ENCODE measurements around the gene C22orf42.
A peak's percentile ranks its signal among the peaks of the same experiment; 100 is the strongest.
"Not testable (repeated sequence)": the region's sequence is repeated elsewhere in the genome, so short reads cannot be mapped to it uniquely, and the experiment has no call there.

C22orf42 gene

DNA sequence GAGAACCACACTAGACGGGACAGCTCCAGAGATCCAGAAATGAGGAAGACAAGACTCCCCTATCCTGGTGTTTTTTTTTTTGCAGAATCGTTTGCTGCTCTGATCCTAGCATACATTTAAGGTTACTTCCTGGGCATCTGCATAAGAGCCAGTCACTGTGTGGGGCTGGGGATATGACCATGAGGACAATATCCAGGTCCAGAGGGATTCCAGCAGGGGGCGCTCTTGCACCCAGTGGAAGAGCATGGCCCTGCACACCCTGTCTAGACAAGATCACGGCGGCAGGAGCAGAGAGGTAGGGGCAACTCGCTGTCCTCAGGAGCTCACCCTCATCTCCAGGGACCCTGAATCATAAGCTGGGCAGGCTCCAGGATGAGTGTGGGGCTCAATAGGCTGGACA is 18.4 kb downstream of the C22orf42 start:
- DNase-seq (ENCODE audit: low read depth); H3K4me3 ChIP-seq (ENCODE audit: low read depth, low read length): not testable (repeated sequence)

DNA sequence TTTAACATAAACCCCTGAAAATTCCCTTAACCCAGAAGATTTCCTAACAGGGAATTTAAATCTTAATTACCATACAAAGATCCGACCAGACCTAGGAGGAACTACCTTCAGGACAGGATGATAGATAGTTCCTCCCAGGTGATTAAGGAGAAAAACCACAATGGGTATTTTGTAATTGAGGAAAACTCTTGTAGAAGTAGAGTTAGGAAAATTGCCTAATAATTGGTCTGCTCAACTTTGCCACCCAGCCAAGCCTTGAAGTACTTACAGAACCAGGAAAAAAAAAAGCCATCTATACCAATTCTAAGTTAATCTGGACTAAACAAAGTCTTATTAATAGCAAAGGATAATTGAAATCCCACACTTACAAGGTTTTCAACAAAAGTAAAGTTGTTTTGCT is 20.5 kb downstream of the C22orf42 start:
- DNase-seq (ENCODE audit: low read depth); H3K4me3 ChIP-seq (ENCODE audit: low read depth, low read length): not testable (repeated sequence)

DNA sequence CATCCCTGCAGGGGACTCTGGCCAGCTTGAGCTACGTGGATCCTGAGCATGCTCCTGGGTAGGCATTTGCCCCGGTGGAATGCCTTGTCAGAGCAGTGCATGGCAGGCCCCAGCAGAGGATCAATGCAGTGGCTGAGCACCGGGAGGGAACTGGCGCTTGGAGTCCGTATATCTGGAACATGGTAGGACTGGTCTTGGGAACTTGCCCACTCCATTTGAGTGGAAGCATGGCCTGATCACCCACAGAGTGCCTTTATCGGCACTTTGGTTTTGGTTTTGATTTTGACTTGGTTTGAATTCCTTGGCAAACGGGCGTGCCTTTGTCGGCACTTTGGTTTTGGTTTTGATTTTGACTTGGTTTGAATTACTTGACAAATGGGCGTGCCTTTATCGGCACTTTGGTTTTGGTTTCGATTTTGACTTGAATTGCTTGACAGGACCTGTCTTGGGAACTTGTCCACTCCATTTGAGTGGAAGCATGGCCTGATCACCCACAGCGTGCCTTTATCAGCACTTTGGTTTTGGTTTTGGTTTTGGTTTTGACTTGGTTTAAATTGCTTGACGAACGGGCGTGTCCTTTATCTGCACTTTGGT is 21.3 kb downstream of the C22orf42 start:
- DNase-seq (ENCODE audit: low read depth); H3K4me3 ChIP-seq (ENCODE audit: low read depth, low read length): not testable (repeated sequence)

DNA sequence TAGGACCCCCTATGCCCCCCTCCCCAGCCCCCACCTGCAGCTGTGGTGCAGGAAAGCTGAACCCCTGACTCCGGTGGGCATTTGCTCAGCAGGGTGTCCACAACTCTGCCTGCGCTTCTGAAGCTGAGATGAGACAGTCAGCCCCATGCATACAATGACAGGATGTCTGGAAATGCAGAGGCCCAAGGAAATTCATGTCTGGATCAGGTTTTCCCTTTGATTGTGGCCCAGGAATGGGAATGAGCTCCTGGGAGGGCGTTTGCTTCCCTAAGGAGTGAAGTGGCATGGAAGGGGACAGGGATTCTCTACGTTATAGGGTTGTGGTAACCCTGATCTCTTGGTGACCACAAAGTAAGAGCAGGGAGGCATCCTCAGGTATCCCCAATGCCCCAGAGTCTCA is 22.2 kb downstream of the C22orf42 start:
- not testable (repeated sequence) for DNase-seq (ENCODE audit: low read depth); H3K4me3 ChIP-seq (ENCODE audit: low read depth, low read length)

DNA sequence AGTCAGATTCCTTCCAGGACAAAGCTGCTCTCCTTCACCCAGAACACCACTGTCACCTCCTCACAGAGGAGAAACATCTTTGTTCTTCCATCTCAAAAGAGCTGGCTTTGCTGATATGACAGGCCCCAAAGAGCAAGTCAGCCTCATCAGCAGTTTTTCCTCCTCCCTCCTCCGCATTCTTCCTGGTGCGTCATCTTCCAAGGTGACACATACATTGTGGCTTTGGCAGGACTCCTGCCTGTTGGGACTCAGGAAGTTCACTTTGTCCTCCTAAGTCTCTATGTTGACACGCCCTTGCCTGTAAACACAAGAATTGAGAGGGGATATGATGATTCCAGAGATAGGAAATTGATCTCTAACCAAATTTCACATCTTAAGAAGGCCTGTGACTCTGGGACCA is 23.1 kb downstream of the C22orf42 start:
- peak; percentile 7 for DNase-seq (ENCODE audit: low read depth)
- not testable (repeated sequence) for H3K4me3 ChIP-seq (ENCODE audit: low read depth, low read length)

DNA sequence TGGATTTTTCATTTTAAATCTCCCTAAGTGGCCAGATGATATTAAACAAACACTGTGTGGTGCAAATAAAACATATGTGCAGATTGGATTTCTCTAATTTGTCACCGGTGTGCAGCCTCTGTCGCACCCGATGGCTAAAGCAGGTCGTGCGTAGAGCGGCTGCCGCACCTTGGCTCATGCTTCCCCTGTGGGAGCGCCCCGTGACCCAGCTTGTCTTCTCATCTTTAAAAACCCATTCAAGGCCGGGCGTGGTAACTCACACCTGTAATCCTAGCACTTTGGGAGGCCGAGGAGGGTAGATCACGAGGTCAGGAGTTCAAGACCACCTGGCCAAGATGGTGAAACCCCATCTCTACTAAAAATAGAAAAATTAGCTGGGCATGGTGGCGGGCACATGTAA is 24.3 kb downstream of the C22orf42 start:
- not testable (repeated sequence) for H3K4me3 ChIP-seq (ENCODE audit: low read depth, low read length); DNase-seq (ENCODE audit: low read depth)

DNA sequence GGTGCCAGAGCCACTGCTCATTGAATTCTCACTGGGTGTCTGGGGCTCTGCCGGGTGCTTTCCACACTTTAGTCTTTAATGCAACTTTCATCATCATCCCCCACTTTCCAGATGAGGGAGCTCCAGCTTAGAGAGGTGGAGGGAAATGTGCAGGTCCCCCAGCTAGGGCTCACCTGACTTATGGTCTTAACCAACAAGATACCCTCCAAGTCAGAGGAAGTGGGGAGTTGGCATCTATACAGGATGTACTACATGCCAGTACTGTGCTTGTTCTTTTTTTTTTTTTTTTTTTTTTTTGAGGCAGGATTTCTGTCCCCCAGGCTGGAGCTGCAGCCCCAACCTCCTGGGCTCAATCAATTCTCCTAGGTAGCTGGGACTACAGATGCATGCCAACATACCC is 26.3 kb downstream of the C22orf42 start:
- no peak overlapping the region for H3K4me3 ChIP-seq (ENCODE audit: low read depth, low read length)
- DNase-seq (ENCODE audit: low read depth): no peak

DNA sequence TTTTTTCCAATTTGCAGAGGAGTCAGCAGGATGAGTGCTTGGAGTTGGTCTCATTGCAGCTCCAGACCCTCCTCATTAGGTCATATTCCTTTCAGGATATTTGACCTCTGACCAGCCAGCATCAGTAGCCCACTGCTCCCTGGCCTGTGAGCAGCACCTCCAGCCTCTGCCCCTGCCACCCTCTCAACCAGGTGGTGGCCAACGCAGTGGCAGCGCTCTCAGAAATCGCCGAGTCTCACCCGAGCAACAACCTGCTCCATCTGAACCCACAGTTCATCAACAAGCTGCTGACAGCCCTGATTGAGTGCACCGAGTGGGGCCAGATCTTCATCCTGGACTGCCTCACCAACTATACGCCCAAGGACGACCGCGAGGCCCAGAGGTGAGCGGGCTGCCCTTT is 27.0 kb downstream of the C22orf42 start:
- no peak for DNase-seq (ENCODE audit: low read depth)
- H3K4me3 ChIP-seq (ENCODE audit: low read depth, low read length): no peak overlapping the region

DNA sequence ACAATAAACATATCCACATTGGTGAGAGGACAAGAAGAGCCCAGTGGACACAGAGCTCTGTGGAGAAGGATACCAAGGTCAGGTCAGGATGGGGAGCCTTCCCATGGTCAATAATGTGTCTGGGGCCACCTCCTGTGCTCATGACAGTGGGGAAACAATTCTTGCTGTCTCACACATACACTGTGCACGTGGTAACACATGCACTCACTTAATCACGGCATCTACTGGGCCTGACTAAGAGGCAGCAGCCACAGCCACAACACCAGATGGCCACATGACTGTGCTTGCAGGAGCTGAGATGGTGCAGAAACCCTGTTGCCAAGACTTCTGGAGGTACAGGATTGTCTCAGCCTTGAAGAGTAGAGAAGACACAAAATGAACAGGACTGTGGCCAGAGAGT is 28.6 kb downstream of the C22orf42 start:
- H3K4me3 ChIP-seq (ENCODE audit: low read depth, low read length): no peak overlapping the region
- no peak for DNase-seq (ENCODE audit: low read depth)

DNA sequence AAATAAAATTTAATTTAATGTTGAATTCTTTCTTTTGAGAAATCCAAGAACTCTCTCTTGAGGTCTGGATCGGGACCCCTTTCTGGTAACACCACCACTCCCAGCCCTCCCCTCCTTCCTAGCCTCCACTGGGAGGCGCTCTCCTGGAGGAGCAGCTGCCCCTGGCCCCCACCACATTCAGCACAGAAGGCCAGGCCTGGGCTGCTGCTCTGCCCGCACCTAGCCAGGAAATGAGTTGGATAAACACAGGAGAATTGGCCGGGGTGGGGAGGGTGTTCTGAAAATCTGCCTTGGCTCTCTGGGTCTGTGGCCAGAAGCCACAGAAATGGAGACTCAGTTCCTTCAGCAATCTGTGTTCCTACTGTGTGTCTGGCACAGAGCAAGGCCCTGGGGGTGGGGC is 31.2 kb downstream of the C22orf42 start:
- no peak for DNase-seq (ENCODE audit: low read depth)
- no peak overlapping the region for H3K4me3 ChIP-seq (ENCODE audit: low read depth, low read length)

DNA sequence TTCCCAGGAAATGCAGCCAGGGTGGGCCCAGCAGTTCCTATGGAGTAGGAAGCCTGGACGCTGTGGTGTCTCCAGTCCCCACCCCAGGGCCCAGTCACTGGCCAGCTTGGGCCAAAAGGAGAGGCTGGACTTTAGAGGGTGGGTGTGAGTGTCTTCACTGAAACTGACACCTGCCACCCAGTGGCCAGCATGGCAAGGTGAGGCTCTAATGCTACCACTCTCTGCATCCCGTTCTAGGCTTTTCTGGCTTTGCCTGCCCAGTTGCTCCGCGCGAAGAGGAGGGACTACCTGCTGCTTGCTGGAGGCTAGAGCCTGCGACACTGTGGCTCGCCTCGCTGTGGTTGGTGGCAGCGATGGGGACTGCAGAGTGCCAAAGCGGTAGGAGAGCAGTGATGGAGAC is 35.4 kb downstream of the C22orf42 start:
- DNase-seq (ENCODE audit: low read depth): no peak
- H3K4me3 ChIP-seq (ENCODE audit: low read depth, low read length): no peak overlapping the region

DNA sequence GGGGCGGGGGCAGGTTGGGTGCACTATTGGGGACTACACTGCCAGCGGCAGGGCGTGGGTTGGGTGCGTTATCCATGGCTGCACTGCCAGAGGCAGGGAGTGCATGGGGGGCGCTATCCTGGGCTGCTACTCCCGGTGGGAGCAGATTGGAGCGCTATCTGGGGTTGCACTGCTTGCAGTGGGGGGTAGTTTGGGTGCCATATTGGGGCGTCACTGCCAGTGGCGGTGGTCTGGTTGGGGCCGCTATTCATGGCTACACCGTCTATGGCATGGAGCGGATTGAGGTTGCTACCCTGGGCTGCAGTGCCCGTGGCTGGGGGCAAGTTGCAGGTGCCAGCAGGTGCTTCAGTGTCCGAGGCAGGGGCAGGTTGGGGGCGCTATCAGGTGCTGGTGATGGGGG is 36.2 kb downstream of the C22orf42 start:
- DNase-seq (ENCODE audit: low read depth): no peak
- H3K4me3 ChIP-seq (ENCODE audit: low read depth, low read length): no peak overlapping the region

DNA sequence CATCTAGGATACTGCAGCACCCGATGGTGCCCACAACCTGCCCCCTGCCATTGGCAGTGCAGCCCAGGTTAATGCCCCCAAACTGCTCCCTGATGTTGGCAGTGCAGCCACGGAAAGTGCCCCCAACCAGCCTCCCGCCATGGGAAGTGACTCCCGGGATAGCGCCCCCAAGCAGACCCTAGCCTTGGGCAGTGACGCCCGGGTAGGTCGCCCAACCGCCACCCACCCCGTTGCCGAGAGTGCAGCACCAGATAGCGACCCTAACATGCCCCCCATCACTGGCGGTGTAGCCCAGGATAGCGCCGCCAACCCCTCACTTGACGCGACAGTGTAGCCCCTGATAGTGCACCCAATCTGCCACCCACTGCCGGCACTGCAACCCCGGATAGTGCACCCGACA is 38.5 kb downstream of the C22orf42 start:
- no peak for DNase-seq (ENCODE audit: low read depth)
- H3K4me3 ChIP-seq (ENCODE audit: low read depth, low read length): no peak overlapping the region

DNA sequence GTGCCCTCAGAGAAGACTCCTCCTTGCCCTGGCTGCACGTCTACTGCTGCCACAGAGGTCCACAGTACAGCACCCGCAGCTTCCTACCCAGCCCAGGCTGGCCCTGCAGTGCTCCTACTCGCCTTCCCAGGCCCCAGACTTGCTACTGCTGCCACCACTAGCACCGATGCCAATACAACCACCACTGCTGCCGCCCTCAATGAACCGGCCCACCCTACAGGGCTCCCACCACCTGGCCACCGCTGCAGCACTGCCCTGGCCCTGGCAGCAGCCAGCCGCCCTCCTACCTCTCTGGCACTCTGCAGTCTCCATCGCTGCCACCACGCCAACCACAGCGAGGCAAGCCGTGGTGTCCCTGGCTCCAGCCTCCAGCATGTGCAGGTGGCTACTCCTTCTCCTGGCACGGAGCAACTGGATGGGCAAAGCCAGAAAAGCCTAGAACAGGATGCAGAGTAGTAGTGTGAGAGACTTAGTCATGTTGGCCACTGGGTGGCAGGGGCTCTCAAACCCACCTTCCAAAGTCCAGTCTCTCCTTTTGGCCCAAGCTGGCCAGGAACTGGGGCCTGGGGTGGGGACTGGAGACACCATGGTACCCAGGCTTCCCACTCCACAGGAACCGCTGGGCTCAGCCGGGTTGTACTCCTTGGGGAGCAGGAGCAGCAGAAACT is 39.4 kb downstream of the C22orf42 start:
- DNase-seq (ENCODE audit: low read depth): no peak
- H3K4me3 ChIP-seq (ENCODE audit: low read depth, low read length): no peak overlapping the region

DNA sequence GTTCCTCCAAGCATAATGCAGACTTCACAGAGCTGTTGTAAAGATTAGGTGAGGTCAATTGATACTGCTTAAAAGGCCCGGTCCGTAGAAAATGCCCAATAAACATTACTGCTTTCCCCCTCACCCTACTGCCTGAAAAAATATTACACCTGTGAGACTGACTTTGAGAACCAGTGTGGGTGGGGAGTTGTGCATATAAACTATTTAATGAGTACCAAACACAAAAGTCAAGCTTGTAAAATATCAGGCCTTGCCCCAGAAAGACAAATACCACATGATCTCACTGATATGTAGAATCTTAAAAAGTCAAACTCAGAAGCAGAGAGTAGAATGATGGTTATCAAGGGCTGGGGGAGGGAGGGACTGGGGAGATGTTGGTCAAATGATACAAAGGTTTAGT is 46.7 kb downstream of the C22orf42 start:
- DNase-seq (ENCODE audit: low read depth): no peak
- H3K4me3 ChIP-seq (ENCODE audit: low read depth, low read length): no peak overlapping the region

DNA sequence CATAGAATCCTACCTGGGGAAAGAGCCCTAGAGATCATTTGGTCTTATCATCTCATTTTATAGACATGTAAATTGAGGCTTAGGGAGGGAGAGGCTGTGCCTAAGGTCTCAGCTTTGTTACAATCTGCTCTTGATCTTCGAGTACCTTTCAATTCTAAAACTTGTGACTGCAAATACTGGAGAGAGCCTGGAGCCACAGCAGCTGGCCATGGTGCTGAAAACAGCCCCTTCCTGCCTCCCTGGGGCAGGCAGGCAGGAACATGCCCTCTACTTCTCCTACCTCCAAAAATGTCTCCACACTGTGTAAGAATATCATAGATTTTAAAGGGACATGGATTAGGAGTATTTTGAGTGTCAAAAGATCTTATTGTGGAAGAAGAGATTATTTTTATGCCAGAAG is 52.2 kb downstream of the C22orf42 start:
- no peak overlapping the region for H3K4me3 ChIP-seq (ENCODE audit: low read depth, low read length)
- DNase-seq (ENCODE audit: low read depth): no peak

DNA sequence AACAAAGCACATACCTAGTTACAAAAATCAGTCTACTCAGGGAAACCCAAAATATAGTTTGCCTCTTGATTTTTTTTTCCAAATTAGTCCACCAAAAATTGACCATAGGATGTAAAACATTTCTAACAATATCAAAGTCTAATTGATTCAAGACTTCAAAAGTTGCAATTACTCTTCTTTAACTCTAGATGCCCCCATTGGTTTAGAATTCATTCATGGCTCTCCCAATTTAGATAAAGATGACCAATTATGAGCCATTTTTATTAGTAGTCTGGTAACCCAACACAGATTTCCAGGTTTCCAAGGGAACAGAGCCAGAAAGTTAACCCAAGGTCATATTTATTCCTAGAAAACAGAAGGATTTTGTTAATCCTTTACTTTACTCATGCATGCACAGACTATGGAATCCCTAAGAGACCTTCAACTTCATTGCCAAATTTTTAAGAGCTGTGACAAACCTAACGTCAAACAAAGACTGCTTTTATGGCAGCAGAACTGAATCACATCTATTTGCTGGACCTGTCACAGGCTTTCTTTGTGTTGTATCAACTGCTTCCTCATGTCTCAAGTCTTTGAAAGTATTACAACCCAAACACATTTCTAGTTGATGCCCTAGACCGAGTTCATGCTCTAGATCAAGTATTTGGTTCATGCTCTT is 55.3 kb downstream of the C22orf42 start:
- DNase-seq (ENCODE audit: low read depth): no peak
- H3K4me3 ChIP-seq (ENCODE audit: low read depth, low read length): no peak overlapping the region

DNA sequence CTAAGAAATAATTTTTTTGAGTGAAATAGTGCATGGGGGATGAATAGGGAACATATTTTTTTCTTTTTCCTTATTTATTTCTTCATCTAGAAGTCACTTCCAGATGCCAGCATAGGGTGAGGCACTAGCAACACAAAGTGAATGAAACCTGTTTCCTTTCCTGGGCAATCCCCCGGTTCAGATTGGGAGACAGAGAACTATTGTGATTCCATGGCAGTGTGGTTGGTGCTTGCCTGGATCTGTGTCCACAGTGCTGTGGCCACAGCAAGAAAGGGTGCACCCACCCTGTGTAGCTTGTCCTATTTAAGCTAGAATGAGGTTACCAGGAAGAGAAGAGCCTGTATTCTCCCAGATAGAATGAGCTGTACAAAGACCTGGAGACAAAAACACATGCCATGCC is 58.4 kb downstream of the C22orf42 start:
- H3K4me3 ChIP-seq (ENCODE audit: low read depth, low read length): no peak overlapping the region
- DNase-seq (ENCODE audit: low read depth): no peak
